Measurements from ENCODE around the gene MDM4.

DNA sequence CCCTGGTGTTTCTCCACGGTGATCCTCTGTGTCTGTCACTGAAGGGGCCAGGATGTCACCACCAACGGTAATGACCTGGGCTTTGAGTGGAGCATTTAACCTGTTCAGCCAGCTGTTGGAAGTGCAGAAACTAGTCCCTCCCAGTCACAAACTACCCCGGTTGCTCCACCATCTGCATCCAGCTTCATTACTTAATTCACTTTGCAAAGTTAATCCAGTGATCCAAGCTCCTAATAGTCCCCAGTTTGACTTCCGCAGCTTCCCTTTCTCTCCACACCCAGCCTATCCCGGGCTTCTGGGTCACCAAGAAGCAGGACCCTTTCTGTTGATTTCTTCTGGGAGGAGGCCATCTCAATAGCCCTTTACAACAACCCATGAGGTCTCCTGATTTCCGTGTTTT is 63.5 kb downstream of the MDM4 start:
- TF ChIP-seq, protein P1, sequence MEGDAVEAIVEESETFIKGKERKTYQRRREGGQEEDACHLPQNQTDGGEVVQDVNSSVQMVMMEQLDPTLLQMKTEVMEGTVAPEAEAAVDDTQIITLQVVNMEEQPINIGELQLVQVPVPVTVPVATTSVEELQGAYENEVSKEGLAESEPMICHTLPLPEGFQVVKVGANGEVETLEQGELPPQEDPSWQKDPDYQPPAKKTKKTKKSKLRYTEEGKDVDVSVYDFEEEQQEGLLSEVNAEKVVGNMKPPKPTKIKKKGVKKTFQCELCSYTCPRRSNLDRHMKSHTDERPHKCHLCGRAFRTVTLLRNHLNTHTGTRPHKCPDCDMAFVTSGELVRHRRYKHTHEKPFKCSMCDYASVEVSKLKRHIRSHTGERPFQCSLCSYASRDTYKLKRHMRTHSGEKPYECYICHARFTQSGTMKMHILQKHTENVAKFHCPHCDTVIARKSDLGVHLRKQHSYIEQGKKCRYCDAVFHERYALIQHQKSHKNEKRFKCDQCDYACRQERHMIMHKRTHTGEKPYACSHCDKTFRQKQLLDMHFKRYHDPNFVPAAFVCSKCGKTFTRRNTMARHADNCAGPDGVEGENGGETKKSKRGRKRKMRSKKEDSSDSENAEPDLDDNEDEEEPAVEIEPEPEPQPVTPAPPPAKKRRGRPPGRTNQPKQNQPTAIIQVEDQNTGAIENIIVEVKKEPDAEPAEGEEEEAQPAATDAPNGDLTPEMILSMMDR (IDR thresholded peaks at IDR 0.05 in 4 of 5, conservative IDR thresholded peaks at IDR 0.05 in 1 of 5), result no peak
- no peak for TF ChIP-seq POLR2A (IDR thresholded peaks at IDR 0.05)

All from gastrocnemius medialis (tissue), 4 donors.